ENCODE data around the gene UIMC1. TPM values are rescaled to one million over a fixed set of nuclear protein-coding genes. Genes with fewer than 3 reads are reported as not detected.
A peak's percentile ranks its signal among the peaks of the same experiment; 100 is the strongest.

The UIMC1 gene
- total RNA-seq, 1 donor from 2014 or later = 39.1 TPM

- no peak for TF ChIP-seq CTCF (conservative IDR thresholded peaks at IDR 0.05)
- peaks cover 16% of the 10 kb centered on the region for H3K27me3 Mint-ChIP-seq
- no peak overlapping the region for H3K27ac Mint-ChIP-seq
- no peak overlapping the region for H3K4me3 Mint-ChIP-seq
- no peaks in the 10 kb centered on the region for H3K9me3 Mint-ChIP-seq
- peak; percentile 51 for DNase-seq (ENCODE audit: extremely low spot score, unreplicated experiment)
- H3K4me1 Mint-ChIP-seq (ENCODE audit: unreplicated experiment) = no peaks in the 10 kb centered on the region
- no peaks in the 10 kb centered on the region for H3K36me3 Mint-ChIP-seq
Observed at GRCh38 chr5:176890455-176891330, 115.9 kb downstream of the UIMC1 start.

DNA sequence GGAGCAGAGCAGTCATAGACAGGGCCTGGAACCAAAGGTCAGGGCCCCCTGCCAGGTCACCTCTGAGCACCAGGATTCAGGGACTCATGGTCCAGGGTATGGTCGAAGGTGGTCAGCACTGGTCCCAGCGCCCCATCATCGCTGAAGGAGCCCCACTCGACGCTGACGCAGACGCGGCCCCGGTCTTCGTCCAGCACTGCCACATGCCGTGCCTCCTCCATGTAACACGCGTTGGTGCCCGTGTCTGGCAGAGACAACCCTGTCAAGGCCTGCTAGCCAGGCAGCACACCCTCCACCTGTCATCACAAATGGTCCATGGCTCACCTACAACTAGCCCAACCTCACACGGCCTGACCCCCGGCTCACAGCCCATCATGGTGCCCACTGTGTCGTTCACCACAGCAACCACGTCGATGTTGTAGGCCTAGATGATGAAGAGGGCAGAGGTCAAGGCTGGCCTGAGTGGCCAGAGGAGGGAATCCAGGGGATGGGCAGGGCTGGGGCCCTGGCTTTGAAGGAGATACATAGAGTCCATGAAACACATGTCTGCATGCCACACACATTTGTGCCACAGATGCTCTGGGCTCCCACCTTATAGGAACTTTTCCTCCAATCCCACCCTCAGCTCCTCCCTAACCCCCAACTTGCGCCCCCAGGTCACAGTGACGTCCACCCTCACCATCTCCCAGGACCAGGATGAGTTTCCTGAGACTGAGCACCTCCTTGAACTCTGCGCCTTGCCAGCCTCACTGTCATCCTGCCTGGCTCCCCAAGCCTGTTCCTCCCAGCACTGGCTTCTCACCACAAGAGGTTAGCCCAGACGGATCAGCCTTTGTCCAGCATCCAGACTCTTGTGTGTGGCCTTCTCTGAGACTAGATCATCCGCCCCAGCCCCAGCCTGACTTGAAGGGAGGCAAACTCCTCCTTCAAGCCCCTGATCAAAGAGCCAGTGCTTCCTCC, 117.0 kb downstream of the UIMC1 start:
- no peaks in the 10 kb centered on the region for H3K9me3 Mint-ChIP-seq
- no peaks in the 10 kb centered on the region for H3K36me3 Mint-ChIP-seq
- H3K4me1 Mint-ChIP-seq (ENCODE audit: unreplicated experiment) = peaks cover 4% of the 10 kb centered on the region
- H3K4me3 Mint-ChIP-seq = no peak overlapping the region
- TF ChIP-seq CTCF (conservative IDR thresholded peaks at IDR 0.05) = no peak
- H3K27ac Mint-ChIP-seq = no peak overlapping the region
- DNase-seq (ENCODE audit: extremely low spot score, unreplicated experiment) = peak; percentile 58
- peaks cover 16% of the 10 kb centered on the region for H3K27me3 Mint-ChIP-seq

DNA sequence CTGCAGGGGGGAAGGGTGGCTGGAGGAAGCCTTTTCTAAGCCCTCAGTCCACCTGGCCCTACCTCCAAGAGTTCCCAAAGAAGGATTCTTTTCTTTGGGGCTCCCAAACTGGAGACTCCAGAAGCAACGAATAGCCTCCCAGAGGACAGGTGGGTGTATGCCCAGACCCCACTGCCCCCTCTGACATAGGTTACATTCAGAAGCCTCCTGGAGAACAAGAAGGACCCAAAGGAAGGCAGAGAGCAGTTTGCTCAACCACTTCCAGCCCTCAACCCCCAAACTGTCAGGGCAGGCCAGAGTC, 117.8 kb downstream of the UIMC1 start:
- no peak for DNase-seq (ENCODE audit: extremely low spot score, unreplicated experiment)
- Mint-ChIP-seq H3K9me3 (no peaks in the 10 kb centered on the region), H3K27me3 (peaks cover 16% of the 10 kb centered on the region), H3K27ac (no peak overlapping the region), H3K4me3 (no peak overlapping the region), H3K4me1 (ENCODE audit: unreplicated experiment) (peaks cover 12% of the 10 kb centered on the region), H3K36me3 (no peaks in the 10 kb centered on the region)
- no peak for TF ChIP-seq CTCF (conservative IDR thresholded peaks at IDR 0.05)

- DNase-seq (ENCODE audit: extremely low spot score, unreplicated experiment) = no peak
- Mint-ChIP-seq H3K36me3 (no peaks in the 10 kb centered on the region), H3K4me3 (no peak overlapping the region), H3K27ac (no peak overlapping the region), H3K27me3 (peaks cover 11% of the 10 kb centered on the region), H3K9me3 (no peaks in the 10 kb centered on the region), H3K4me1 (ENCODE audit: unreplicated experiment) (peaks cover 12% of the 10 kb centered on the region)
- no peak for TF ChIP-seq CTCF (conservative IDR thresholded peaks at IDR 0.05)
Observed at GRCh38 chr5:176888016-176888864, 118.3 kb downstream of the UIMC1 start.

DNA sequence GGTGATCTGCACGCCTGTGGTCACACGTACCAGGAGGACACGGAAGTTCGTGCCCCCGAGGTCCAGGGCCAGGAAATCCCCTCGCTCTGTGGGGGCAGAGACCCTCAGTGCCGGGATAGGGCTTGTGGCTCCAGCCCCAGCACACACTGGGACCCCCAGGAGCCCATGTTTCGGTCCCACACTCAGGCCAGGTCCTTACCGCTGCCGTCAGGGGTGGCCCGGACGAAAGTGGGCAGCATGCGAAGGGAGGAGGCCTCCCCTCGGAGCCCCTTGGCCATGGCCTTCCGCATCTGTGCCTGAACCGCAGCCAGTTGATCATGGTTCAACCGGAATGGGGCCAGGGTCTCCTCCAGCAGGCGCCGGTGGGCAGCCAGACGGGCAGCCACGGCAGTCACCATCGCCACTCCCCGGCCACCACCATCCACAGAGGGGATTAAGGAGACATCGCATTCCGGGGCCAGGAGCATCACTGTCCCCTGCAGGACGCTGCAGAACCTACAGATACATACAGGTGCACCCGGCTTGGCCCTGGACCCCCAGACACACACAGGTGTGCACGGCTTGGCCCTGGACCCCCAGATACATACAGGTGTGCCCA, 119.2 kb downstream of the UIMC1 start:
- peak; percentile 67 for DNase-seq (ENCODE audit: extremely low spot score, unreplicated experiment)
- Mint-ChIP-seq H3K27ac (no peak overlapping the region), H3K36me3 (no peaks in the 10 kb centered on the region), H3K4me1 (ENCODE audit: unreplicated experiment) (peaks cover 14% of the 10 kb centered on the region), H3K9me3 (no peaks in the 10 kb centered on the region), H3K27me3 (peaks cover 11% of the 10 kb centered on the region), H3K4me3 (no peak overlapping the region)
- TF ChIP-seq CTCF (conservative IDR thresholded peaks at IDR 0.05) = no peak

Data from type B pancreatic cell (in vitro differentiated cells).